Activated CD8-positive, alpha-beta memory T cell treated with anti-CD3 and anti-CD28 coated beads, Interleukin-2, amount 50 U/mL, for 4 hours (primary cell): ENCODE results near the gene RPS2.
"Not testable (repeated sequence)": the region's sequence is repeated elsewhere in the genome, so short reads cannot be mapped to it uniquely, and the experiment has no call there.

Experiments
- DNase-seq: peaks from one replicate; pipeline ENCODE4 v3.0.0-alpha.2; 2020

RPS2 gene

GRCh38 chr16:1962161-1963153 is 2.2 kb downstream of the RPS2 start:
- DNase-seq, result not testable (repeated sequence)

DNA sequence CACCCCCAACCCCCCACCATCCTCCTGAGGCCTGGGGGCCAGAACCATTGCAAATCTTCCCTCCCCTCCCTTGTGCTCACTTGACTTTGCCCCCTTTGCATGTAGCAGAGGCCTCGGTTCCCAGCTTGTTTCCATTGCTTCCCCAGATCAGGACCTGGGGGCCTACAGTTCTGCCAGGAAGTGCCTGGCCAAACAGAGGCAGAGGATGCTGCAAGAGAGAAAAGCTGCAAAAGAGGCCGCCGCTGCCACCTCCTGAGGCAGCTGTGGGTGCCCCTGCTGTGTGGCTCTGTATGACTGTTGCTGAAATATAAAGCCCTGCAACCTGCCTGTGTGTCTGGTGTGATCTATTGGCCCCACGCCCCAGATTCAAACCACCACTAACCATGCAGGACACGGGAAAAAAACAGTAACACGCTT is 3.0 kb downstream of the RPS2 start:
- no peak for DNase-seq

GRCh38 chr16:1960665-1961630 is 3.7 kb downstream of the RPS2 start:
- DNase-seq, result no peak

GRCh38 chr16:1959269-1960039 is 5.2 kb downstream of the RPS2 start, which contains the start of gene NDUFB10:
Gene NDUFB10, plus strand, starts transcription at chr16:1959538. Its CDS starts 87 bp downstream, at chr16:1959625.
- peak; percentile 94 for DNase-seq

DNA sequence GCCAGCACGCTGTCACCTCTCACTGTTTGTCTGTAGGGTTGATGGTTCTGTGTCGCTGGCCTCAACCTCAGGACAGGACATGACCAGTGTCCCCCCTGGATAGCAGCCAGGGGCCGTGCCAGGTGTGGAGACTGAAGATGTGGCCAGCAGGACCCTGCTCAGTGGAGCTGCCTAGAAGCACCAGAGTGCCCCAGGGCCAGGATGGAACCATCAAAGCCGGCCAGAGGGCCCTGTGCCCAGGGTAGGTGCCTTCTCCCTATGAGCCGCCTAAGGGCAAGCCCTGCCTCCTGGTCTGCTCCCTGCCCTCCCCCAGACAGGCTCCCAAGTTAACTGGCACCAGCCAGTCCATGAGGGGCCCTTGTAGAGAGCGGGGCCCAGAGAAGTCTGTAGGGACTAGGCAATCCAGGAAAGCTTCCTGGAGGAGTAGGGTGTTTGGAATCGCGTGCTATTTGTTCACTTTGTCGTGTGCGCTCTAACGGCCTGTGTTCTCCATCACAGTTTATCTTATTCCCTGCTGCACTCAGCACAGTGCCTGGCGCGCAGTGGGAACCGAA is 5.8 kb downstream of the RPS2 start:
- DNase-seq, result no peak

- not testable (repeated sequence) for DNase-seq
These were observed 6.5 kb downstream of the RPS2 start for GRCh38 chr16:1958143-1958491.

GRCh38 chr16:1957434-1958142 is 7.0 kb downstream of the RPS2 start:
- DNase-seq, result not testable (repeated sequence)

DNA sequence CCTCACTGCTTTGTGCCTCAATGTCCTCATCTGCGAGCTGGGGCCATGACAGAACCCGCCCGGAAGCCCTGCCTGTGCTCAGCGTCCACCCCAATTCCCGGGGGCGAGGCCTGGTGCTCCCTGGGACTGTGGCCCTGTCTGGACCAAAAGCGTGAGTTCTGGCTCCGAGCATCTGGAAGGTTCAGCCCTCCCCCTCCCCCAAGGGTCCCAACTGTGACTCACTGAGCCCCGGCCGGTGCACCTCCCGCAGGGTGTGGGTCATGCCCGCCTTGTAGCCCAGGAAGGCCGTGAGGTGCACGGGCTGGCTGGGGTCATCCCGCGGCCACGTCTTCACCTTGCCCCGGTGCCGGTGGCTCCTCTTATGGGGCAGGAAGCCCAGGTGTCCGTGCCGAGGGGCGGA is 10.9 kb downstream of the RPS2 start:
- no peak for DNase-seq

- DNase-seq, result no peak
These were observed 14.1 kb downstream of the RPS2 start for GRCh38 chr16:1950559-1950958.

GRCh38 chr16:1950047-1950446 is 14.6 kb downstream of the RPS2 start:
- no peak for DNase-seq

DNA sequence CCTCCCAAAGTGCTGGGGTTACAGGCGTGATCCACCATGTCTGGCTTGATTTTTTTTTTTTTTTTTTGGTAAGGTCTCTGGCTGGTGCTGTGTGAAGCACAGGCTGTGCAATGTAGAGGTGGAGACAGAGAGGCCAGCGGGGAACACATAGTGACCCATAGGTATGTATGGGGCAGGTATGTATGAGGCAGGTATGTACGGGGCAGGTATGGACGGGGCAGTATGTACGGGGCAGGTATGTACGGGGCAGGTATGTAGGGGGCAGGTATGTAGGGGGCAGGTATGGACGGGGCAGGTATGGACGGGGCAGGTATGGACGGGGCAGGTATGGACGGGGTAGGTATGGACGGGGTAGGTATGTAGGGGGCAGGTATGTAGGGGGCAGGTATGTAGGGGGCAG is 15.1 kb downstream of the RPS2 start:
- DNase-seq, result no peak

DNA sequence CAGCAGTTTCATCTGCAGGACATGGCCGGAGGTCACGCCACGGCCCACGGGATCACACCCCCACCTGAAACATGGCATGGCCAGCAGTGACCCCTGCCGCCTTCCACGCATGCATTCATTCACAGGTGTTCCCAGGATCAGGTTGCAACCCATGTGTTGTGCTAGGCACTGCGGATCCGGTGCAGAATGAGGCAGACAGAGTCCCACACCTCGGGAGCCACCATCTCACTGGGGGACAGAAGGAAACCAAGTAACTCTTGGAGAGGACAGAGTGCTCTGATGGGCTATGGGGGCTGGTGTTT is 17.3 kb downstream of the RPS2 start:
- DNase-seq, result no peak

DNA sequence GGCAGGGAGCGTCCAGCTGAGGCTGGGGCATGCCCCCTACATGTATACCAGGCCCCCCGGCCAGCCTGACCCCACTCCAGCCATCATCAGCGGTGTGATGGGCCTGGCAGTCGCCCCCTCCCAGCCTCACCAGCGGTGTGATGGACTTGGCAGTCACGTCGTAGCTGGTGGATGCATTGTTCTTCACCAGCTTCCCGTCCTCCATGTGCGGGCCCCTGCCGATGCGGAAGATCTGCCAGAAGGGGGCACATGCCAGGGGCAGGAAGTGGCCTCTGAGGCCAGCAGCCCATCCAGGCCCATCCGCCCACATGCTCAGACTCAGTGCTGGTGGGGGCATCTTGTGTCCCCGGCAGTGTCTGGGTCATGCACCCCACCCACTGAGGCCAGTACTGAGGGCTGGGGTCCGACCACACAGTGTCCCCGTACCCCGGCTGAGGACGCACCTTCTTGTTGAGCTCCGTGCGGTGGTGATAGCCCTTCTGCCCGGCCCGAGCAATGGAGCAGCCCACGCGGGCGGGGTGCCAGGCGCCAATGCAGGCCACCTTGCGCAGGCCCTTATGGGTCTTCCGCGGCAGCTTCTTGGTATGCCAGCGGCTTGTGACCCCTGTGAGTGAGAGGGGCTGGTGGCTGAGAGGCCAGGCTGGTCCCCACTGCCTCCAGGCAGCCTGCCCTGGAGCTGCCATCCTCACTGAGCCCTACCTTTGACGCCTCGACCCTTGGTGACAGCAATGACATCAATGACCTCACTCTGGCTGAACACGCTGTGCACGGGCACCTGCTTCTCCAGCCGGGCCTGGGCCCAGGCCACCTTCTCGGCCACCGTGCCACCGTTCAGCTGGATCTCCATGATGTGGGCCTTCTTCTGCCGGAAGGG is 17.9 kb downstream of the RPS2 start:
- no peak for DNase-seq

DNA sequence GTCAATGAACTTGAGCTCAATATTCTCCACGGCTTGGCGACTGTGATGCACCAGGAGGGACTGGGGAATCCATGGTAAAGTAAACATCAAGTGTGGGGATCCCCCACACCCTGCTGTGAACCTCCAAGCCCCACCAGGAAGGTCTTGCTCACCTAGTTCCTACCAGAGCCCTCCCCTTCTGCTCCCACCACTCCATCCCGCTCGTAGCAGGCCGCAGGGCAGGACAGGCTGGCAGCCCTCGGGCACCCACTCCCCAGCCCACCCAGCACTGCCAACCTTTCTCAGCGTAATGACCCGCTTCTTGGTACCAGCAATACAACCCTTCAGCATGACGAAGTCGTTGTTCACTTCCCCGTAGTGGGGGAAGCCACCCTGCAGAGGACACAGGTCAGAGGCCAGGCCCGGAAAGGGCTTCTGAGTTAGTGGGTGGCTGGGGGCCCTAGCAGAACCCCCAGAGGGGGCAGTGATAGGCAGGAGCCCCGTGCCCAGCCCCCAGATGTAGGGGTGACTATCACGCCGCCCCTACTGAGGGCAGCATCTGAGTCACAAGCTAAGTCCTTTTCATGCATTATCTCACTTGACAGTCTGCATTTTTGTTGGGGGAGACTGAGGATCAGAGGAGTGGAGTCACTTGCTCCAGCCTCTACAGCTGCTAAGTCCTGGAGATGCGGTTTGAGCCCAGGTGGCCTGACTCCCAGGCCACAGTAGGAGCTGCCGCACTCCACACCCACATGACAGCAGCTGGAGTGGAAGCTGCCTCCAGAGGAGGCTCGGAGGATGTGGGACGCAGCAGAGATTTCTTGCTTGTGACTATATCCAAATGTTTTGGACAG is 18.9 kb downstream of the RPS2 start:
- no peak for DNase-seq

DNA sequence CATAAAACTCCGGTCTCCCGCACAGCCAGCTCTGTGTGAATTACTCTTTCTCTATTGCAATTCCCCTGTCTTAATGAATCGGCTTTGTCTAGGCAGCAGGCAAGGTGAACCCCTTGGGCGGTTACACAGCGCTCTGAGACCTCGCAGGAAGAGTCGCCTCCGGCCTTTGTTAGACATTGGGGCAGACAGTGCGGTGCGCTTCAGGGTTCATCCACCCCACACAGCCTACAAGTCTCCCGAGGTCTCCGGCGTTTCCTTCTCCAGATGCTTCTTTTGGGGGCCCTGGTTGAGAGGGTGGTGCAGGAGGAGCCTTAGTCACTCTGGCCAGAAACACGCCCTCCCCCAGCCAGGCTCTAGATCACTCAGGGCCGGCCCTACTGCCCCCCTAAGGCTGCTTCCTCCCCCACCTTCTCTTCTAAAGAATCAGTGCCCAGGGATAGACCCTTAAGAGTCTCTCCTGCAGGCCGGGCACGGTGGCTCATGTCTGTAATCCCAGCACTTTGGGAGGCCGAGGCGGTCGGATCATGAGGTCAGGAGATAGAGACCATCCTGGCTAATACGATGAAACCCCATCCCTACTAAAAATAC is 19.9 kb downstream of the RPS2 start:
- DNase-seq, result no peak

GRCh38 chr16:1942810-1943726 is 21.6 kb downstream of the RPS2 start, which contains the start of gene MSRB1:
Gene MSRB1, minus strand, starts transcription at chr16:1943199. Its CDS starts 43 bp downstream, at chr16:1943156.
- DNase-seq, result peak; percentile 99

- no peak for DNase-seq
These were observed 22.4 kb downstream of the RPS2 start for GRCh38 chr16:1942047-1942809.
